Fibroblast of the aortic adventitia (primary cell): Measurements from ENCODE around the gene PCDH9. TPM values are rescaled to one million over a fixed set of nuclear protein-coding genes. Genes with fewer than 3 reads are reported as not detected.
A peak's percentile ranks its signal among the peaks of the same experiment; 100 is the strongest.

Experiments
- DNase-seq: peaks from one replicate; pipeline ENCODE4 v3.0.0-alpha.2; 2010; ENCODE audit warnings: low read depth
- H3K4me3 ChIP-seq: 2 replicates; pipeline ENCODE4 v1.5.1; 2011; ENCODE audit warnings: low read depth, mild to moderate bottlenecking, control low read depth, low read length, moderate library complexity
- total RNA-seq: library from RNA; depleted of rRNA; stranded (reverse); fragments of >200 nt; gene quantifications from 2 replicates; pipeline ENCODE4 v1.2.3, GENCODE V29; 2012; ENCODE audit warnings: low replicate concordance
- TF ChIP-seq, protein P1 (sequence below): IDR thresholded peaks from 2 replicates; pipeline ENCODE4 v1.5.1; 2011; ENCODE audit warnings: mild to moderate bottlenecking, low read length, control low read depth, inconsistent platforms; ENCODE audit not compliant: insufficient read depth

PCDH9 gene
- total RNA-seq, 1 donor = 19.0 TPM

DNA sequence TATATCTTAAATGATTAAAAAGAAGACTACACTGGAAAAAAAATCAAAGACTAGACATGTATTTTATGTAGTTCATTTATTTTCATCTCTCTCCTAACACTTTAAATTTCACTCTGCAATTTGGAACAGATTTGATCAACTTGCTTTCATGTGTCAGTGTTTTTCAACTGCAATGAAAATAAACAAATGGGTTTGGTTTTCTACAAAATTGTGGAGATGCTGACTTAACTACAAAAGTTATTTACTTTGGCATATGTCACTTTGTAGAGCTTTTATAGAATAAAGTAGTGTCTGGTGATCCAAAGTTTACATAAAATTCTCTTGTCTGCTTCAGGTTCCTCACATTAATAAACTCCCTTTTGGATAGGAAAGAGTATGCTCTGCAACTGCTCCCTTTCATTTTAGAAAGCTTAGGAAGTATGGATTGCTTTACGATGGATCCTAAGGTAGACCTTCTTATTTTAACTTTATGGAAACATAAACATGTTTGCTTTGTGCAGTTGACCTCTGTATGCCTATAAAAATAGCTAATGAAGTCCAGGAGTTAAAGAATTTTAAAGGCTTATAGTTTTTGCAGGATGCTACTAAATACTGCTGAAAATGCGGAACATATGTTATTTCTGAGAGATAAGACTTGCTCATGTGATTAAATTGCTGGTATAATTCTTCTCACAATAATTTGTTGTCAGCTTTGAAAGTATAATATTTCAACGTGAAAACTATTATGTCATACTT lies 815.9 kb downstream of the PCDH9 start:
- TF ChIP-seq, protein P1, sequence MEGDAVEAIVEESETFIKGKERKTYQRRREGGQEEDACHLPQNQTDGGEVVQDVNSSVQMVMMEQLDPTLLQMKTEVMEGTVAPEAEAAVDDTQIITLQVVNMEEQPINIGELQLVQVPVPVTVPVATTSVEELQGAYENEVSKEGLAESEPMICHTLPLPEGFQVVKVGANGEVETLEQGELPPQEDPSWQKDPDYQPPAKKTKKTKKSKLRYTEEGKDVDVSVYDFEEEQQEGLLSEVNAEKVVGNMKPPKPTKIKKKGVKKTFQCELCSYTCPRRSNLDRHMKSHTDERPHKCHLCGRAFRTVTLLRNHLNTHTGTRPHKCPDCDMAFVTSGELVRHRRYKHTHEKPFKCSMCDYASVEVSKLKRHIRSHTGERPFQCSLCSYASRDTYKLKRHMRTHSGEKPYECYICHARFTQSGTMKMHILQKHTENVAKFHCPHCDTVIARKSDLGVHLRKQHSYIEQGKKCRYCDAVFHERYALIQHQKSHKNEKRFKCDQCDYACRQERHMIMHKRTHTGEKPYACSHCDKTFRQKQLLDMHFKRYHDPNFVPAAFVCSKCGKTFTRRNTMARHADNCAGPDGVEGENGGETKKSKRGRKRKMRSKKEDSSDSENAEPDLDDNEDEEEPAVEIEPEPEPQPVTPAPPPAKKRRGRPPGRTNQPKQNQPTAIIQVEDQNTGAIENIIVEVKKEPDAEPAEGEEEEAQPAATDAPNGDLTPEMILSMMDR = no peak
- DNase-seq = no peak
- H3K4me3 ChIP-seq = no peak overlapping the region

DNA sequence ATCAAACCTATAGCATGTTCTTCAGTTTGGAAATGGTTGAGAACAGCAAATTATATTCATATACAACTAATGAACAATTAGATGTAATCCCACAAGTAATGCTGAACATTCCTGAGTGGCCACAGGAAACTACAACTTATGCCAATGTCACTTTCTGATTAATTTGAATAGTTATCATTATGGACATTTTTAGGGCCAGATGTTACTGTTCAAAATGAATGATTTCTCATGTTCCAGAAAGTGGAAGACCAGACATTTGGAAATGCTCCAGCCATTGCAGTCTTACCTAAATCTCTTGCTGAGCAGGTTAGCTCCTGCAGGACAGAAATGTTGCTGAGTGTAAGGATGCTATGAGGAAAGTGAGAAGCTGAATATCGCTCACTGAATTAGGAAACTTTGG lies 819.8 kb downstream of the PCDH9 start:
- no peak for DNase-seq
- no peak overlapping the region for H3K4me3 ChIP-seq
- TF ChIP-seq, protein P1 = no peak

- TF ChIP-seq, protein P1 = no peak
- DNase-seq = no peak
- no peak overlapping the region for H3K4me3 ChIP-seq
These were observed 820.6 kb downstream of the PCDH9 start for GRCh38 chr13:66409542-66409941.

- DNase-seq = no peak
- H3K4me3 ChIP-seq = no peak overlapping the region
- TF ChIP-seq, protein P1 = no peak
These were observed 823.0 kb downstream of the PCDH9 start for GRCh38 chr13:66407128-66407527.

DNA sequence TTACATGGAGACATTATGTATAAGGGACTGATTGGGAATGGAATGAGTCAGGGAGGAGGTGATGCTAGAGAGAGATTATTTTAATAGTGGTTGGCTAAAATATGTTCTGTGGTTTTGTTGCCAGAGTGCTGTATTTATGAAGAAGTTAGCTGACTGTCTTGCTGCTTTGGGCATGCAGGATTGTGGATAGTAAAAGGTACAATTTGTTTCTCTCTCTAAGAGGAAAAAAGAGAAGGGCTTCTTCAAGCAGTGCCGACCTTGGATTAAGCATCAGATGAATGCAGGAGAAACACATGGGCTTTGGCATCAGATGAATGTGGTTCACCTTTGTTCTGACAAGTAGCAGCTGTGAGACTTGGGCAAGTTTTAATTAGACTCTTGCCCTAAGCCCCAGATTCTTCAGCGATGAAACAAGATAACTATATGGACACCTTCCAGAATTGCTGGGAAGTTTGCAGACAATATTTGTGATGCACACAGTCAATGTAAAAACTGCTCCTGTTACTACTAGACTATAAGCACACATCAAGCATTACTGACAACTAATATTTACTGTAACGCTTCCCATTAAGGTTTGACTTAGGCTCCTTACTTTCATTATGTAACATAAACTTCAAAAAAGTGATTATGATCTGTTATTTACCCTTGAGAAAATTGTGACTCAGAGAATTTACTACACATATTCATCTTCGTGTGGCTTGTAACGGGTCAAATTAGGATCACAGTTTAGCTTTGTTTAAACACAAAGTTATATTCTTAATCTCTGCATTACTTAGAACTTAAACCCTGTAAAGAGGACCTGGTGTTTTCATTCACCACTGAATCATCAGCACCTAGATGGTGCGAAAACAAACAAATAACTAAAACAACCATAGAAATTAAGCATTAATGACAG lies 824.0 kb downstream of the PCDH9 start:
- TF ChIP-seq, protein P1 = no peak
- no peak overlapping the region for H3K4me3 ChIP-seq
- DNase-seq = peak; percentile 51

- no peak overlapping the region for H3K4me3 ChIP-seq
- TF ChIP-seq, protein P1 = no peak
- DNase-seq = no peak
These were observed 827.6 kb downstream of the PCDH9 start for GRCh38 chr13:66402546-66402945.
